B cell (primary cell): Measurements from ENCODE around the gene UGT1A7.

ENCODE experiments used
- CTCF ChIP-seq: fragments of 200-600 bp; IDR thresholded peaks from one replicate; pipeline ENCODE4 v1.8.0; 2022; ENCODE audit warnings: antibody characterized with exemption, mild to moderate bottlenecking
- EZH2 ChIP-seq: IDR thresholded peaks from 2 replicates; pipeline ENCODE4 v1.6.1; 2012; ENCODE audit warnings: borderline replicate concordance, low read depth, mild to moderate bottlenecking, moderate library complexity, low read length; ENCODE audit not compliant: insufficient read depth, poor library complexity, severe bottlenecking

GRCh38 chr2:233791151-233791882, 109.6 kb downstream of the UGT1A7 start:
- TF ChIP-seq CTCF (no peak), EZH2 (no peak)
